Vagina (tissue), 2 donors: ENCODE data around the gene PWWP2A. TPM values are rescaled to one million over a fixed set of nuclear protein-coding genes. Genes with fewer than 3 reads are reported as not detected.
"Not testable (repeated sequence)": the region's sequence is repeated elsewhere in the genome, so short reads cannot be mapped to it uniquely, and the experiment has no call there.

ENCODE experiments used
- DNase-seq, 2 donors: peaks; one replicate each; pipeline ENCODE4 v3.0.0-alpha.2; 2017; ENCODE audit errors: extremely low spot score in 2 of 2
- H3K27ac ChIP-seq: fragments of 200-600 bp; sonication (generic); one replicate; pipeline ENCODE4 v1.5.1; 2019
- H3K27me3 ChIP-seq: fragments of 200-600 bp; sonication (generic); one replicate; pipeline ENCODE4 v1.5.1; 2019
- H3K36me3 ChIP-seq, 2 donors: fragments of 200-600 bp; sonication (generic); one replicate each; pipeline ENCODE4 v1.5.1; 2017 to 2019
- H3K4me1 ChIP-seq: fragments of 200-600 bp; sonication (generic); one replicate; pipeline ENCODE4 v1.5.1; 2019
- H3K4me3 ChIP-seq, 2 donors: fragments of 200-600 bp; sonication (generic); 1 replicate in 1 of 2; 2 replicates in 1 of 2; pipeline ENCODE4 v1.5.1; 2016 to 2019
- H3K9me3 ChIP-seq: fragments of 200-600 bp; sonication (generic); one replicate; pipeline ENCODE4 v1.5.1; 2019
- CTCF ChIP-seq, 3 experiments: fragments of 450-650 bp in 2 of 3; fragments of 200-600 bp in 1 of 3; sonication (generic) in 1 of 3; IDR thresholded peaks; one replicate each; pipeline ENCODE4 v1.5.1; 2017 to 2019; ENCODE audit warnings: antibody characterized with exemption in 3 of 3, mild to moderate bottlenecking in 2 of 3, moderate library complexity in 2 of 3
- POLR2A ChIP-seq, 2 donors: fragments of 450-650 bp; IDR thresholded peaks; one replicate each; pipeline ENCODE4 v1.6.1; 2017; ENCODE audit warnings: antibody characterized with exemption in 2 of 2, mild to moderate bottlenecking in 2 of 2, moderate library complexity in 2 of 2
- POLR2AphosphoS5 ChIP-seq, 2 donors: sonication (generic); formaldehyde crosslinking; IDR thresholded peaks; one replicate each; pipeline ENCODE4 v1.9.0; 2017; ENCODE audit warnings: antibody characterized with exemption in 2 of 2, mild to moderate bottlenecking in 2 of 2, low read depth in 1 of 2; ENCODE audit not compliant: insufficient read depth in 1 of 2
- intact Hi-C: fragments of 100-400 bp; cut with DNase I; formaldehyde crosslinking; loops from one replicate; pipeline ENCODE4 v1.15.1; 2023
- total RNA-seq: library from RNA; depleted of rRNA; stranded (reverse); fragments of >200 nt; gene quantifications from one replicate; pipeline ENCODE4 v1.2.3, GENCODE V29; 2016

Gene PWWP2A
- total RNA-seq, 1 donor from 2014 or later: 19.9 TPM

DNA sequence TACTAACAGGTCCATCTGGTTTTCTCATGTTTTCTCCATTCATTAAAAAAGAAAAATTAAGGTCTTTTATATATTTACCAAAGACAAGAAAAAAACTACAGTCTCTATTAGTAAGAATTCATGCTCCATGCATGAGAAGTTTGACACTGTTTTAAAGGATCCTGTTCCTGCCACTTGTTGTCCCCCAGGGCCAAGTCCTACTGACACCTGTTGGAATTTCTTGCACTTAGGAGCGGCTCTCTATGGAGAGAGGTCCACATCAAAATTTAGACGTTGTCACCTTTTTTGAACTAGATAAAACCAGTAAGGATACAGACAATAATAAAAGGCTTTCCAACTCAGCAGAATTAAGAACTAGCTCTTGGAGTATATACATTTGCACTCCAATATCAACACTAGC lies 42.3 kb downstream of the PWWP2A start:
- DNase-seq: no peak
- Histone ChIP-seq H3K4me1 (peaks cover 1% of the 10 kb centered on the region), H3K36me3 (peaks cover 0 to 9% of the 10 kb centered on the region in 2 donors), H3K9me3 (no peaks in the 10 kb centered on the region), H3K4me3 (no peak overlapping the region), H3K27me3 (no peaks in the 10 kb centered on the region), H3K27ac (no peak overlapping the region)
- intact Hi-C loops: no loop called here
- TF ChIP-seq POLR2A (IDR thresholded peaks at IDR 0.05) (no peak), CTCF (IDR thresholded peaks at IDR 0.05) (no peak), POLR2AphosphoS5 (IDR thresholded peaks at IDR 0.05; ENCODE audit: insufficient read depth in 1 of 2, low read depth in 1 of 2) (no peak)

DNA sequence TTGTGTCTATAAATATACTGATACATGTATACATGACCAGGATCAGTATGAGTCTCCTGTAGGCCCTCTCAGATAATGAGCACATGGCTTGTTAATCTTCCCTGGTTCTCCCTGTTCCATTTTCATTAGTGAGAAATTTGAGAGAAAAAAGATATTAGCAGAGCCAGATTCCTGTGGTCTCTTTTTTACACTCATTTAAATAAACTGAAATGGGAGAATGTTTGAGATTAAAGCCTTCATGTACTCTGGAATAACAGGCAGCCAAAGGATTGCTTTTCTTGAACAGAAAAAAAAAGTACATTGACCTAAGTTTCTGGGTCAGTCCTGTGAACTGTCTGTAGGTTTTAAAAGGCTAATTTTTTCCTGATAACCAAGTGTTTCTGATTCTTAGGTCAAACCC lies 44.2 kb downstream of the PWWP2A start:
- DNase-seq: no peak
- TF ChIP-seq CTCF (IDR thresholded peaks at IDR 0.05) (no peak), POLR2A (IDR thresholded peaks at IDR 0.05) (no peak), POLR2AphosphoS5 (IDR thresholded peaks at IDR 0.05; ENCODE audit: insufficient read depth in 1 of 2, low read depth in 1 of 2) (no peak)
- peaks cover 0 to 9% of the 10 kb centered on the region in 2 donors for H3K36me3 ChIP-seq
- no peak overlapping the region for H3K4me3 ChIP-seq
- peaks cover 13% of the 10 kb centered on the region for H3K4me1 ChIP-seq
- H3K9me3 ChIP-seq: no peaks in the 10 kb centered on the region
- H3K27ac ChIP-seq: no peak overlapping the region
- no peaks in the 10 kb centered on the region for H3K27me3 ChIP-seq
- intact Hi-C loops: no loop called here

DNA sequence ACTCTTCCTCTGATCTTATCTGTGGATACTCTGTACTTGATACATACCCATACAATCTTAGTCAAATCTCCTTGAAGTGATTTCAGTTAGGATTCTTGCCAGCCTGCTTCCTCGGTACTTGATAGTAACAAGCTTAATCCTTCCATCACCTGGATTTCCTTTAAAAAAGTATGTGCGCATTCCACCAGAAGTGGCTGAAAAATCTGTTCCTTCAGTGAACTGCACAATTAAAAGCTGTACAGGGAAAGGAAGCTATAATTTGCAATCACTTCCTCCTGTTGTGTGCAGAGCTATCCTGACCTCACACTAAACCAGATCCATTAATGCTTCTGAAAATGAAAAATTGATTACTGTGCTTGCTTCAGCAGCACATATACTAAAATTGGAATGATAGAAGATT lies 47.3 kb downstream of the PWWP2A start:
- intact Hi-C loops: no loop called here
- no peak for DNase-seq
- Histone ChIP-seq H3K27ac (peak overlapping the region; percentile 18), H3K27me3 (no peaks in the 10 kb centered on the region), H3K4me1 (peaks cover 13% of the 10 kb centered on the region), H3K36me3 (peaks cover 0 to under 1% of the 10 kb centered on the region in 2 donors), H3K9me3 (no peaks in the 10 kb centered on the region), H3K4me3 (peak overlapping the region in 1 of 2 donors; percentile 9)
- no peak for TF ChIP-seq POLR2A (IDR thresholded peaks at IDR 0.05)
- TF ChIP-seq POLR2AphosphoS5 (IDR thresholded peaks at IDR 0.05; ENCODE audit: insufficient read depth in 1 of 2, low read depth in 1 of 2): no peak
- TF ChIP-seq CTCF (IDR thresholded peaks at IDR 0.05): no peak

DNA sequence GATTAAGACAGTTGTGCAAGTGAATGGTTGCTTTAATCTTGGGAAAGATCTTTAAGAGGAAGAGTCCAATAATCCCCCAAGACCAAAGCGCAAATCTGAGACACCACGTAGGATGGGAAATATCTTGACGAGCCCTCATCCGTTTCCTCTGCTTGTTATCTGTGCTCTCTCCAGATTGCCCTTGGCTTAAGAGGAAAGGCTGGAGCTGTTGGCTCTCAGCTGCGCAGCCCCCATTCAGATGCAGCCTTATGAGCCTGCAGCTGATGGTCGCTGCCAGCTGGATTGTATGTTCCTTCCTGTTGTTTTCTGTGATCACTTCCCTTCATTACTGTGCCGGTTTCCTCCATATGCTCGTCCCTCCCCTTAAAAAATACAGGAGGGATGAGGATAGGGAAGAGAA lies 47.7 kb downstream of the PWWP2A start:
- Histone ChIP-seq H3K36me3 (no peaks in the 10 kb centered on the region), H3K4me3 (peak overlapping the region in 1 of 2 donors; percentile 19), H3K27ac (peak overlapping the region; percentile 18), H3K27me3 (no peaks in the 10 kb centered on the region), H3K4me1 (peaks cover 13% of the 10 kb centered on the region), H3K9me3 (no peaks in the 10 kb centered on the region)
- no peak for TF ChIP-seq CTCF (IDR thresholded peaks at IDR 0.05)
- no peak for TF ChIP-seq POLR2A (IDR thresholded peaks at IDR 0.05)
- intact Hi-C loops: no loop called here
- DNase-seq: no peak

DNA sequence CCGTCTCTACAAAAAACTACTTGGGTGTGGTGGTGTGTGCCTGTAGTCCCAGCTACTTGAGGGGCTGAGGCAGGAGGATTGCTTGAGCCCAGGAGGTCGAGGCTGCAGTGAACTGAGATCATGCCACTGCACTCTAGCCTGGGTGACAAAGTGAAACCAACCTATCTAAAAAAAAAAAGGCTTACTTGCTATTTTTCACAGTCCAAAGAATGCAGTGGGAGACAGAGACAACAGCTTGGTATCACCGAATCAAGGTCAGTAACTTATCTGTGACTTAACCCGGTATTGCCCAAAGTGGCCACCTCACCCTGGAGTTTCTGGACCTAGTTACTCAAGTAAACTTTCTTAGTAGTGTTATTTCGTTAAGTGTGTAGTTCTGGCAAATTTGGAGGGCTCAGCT lies 50.1 kb downstream of the PWWP2A start:
- intact Hi-C loops, H3K27ac ChIP-seq, H3K27me3 ChIP-seq, H3K9me3 ChIP-seq, H3K36me3 ChIP-seq, H3K4me3 ChIP-seq, DNase-seq: not testable (repeated sequence)
- peaks cover 13% of the 10 kb centered on the region for H3K4me1 ChIP-seq
